Lung (tissue), 12 donors: ENCODE measurements around the gene ADAMTS13. TPM values are rescaled to one million over a fixed set of nuclear protein-coding genes. Genes with fewer than 3 reads are reported as not detected.

Source experiments
- ATAC-seq: fragments of 200-7000 bp; cut with Tn5 transposase; one replicate; pipeline ENCODE4 v1.9.1; 2020; ENCODE audit warnings: moderate number of reproducible peaks; ENCODE audit not compliant: insufficient read depth, low FRiP score
- DNase-seq, 3 donors: peaks; one replicate each; pipeline ENCODE4 v3.0.0-alpha.2; 2013 to 2017
- H3K27ac ChIP-seq, 2 donors: one replicate each; pipeline ENCODE4 v1.5.1; 2013; ENCODE audit warnings: mild to moderate bottlenecking in 2 of 2, moderate library complexity in 2 of 2, control low read depth in 1 of 2, inconsistent platforms in 1 of 2, low read depth in 1 of 2, low read length in 1 of 2
- H3K27me3 ChIP-seq, 3 donors: one replicate each; pipeline ENCODE4 v1.5.1; 2013; ENCODE audit warnings: low read length in 2 of 3; ENCODE audit not compliant: control insufficient read depth in 3 of 3, insufficient read depth in 3 of 3
- H3K36me3 ChIP-seq, 4 donors: one replicate each; pipeline ENCODE4 v1.5.1; 2013; ENCODE audit warnings: low read length in 4 of 4, mild to moderate bottlenecking in 1 of 4, moderate library complexity in 1 of 4; ENCODE audit not compliant: control insufficient read depth in 4 of 4, insufficient read depth in 4 of 4
- H3K4me1 ChIP-seq, 5 donors: one replicate each; pipeline ENCODE4 v1.5.1; 2013; ENCODE audit warnings: low read length in 5 of 5, mild to moderate bottlenecking in 2 of 5, moderate library complexity in 1 of 5; ENCODE audit not compliant: control insufficient read depth in 5 of 5, insufficient read depth in 5 of 5
- H3K4me3 ChIP-seq: one replicate; pipeline ENCODE4 v1.5.1; 2013; ENCODE audit warnings: mild to moderate bottlenecking, control low read depth, moderate library complexity
- H3K9ac ChIP-seq, 2 donors: one replicate each; pipeline ENCODE4 v1.5.1; 2013; ENCODE audit warnings: low read length in 2 of 2, control low read depth in 1 of 2; ENCODE audit not compliant: insufficient read depth in 1 of 2
- H3K9me3 ChIP-seq, 4 donors: one replicate each; pipeline ENCODE4 v1.5.1; 2013; ENCODE audit warnings: low read length in 3 of 4, mild to moderate bottlenecking in 1 of 4, moderate library complexity in 1 of 4; ENCODE audit not compliant: control insufficient read depth in 4 of 4, insufficient read depth in 3 of 4
- CTCF ChIP-seq: IDR thresholded peaks from 2 replicates; pipeline ENCODE4 v1.5.1; 2012; ENCODE audit warnings: mild to moderate bottlenecking; ENCODE audit errors: control extremely low read depth, extremely low read depth
- WGBS, 2 donors: extraction: QIAGEN DNeasy Blood & Tissue Kit; methylation state at CpG; one replicate each; pipeline ENCODE4 v1.1.7; 2013; 5-methylcytosine and 5-hydroxymethylcytosine counted together
- polyA plus RNA-seq, 2 donors: library from polyadenylated mRNA; stranded (reverse); fragments of 200-250 nt; gene quantifications; one replicate each; pipeline ENCODE4 v1.2.1, GENCODE V29; 2013
- total RNA-seq, 2 donors: library from RNA; depleted of rRNA in 1 of 2; stranded (reverse); fragments of >200 nt in 1 of 2; gene quantifications; one replicate each; pipeline ENCODE4 v1.2.1, GENCODE V29; 2014 to 2021
- donor health status: control.
- donor health status: control.
- donor health status: Bipolar disorder and iron deficiency.
- donor health status: healthy.
- donor health status: DM: yes; HTN: yes; CAD: no.

ADAMTS13 gene
- total and polyA plus RNA-seq, 4 donors: 1.0 to 4.1 (median 2.9) TPM

- ATAC-seq: no peak
- Histone ChIP-seq H3K9me3 (no peaks in the 10 kb centered on the region), H3K36me3 (peaks cover 0 to 17% (median 0%) of the 10 kb centered on the region in 4 donors), H3K9ac (no peak overlapping the region), H3K27me3 (no peaks in the 10 kb centered on the region), H3K4me3 (no peak overlapping the region), H3K27ac (no peak overlapping the region), H3K4me1 (peaks cover 0 to 10% (median 0%) of the 10 kb centered on the region in 5 donors)
- no peak for DNase-seq
- 87 to 91% methylated on average over 20 of the region's 20 CpGs for WGBS, 2 donors
- TF ChIP-seq CTCF: no peak
Measured at GRCh38 chr9:133473743-133474142, 51.6 kb downstream of the ADAMTS13 start.

GRCh38 chr9:133474215-133474614, 52.0 kb downstream of the ADAMTS13 start:
- Histone ChIP-seq H3K27me3 (no peaks in the 10 kb centered on the region), H3K9ac (no peak overlapping the region), H3K27ac (no peak overlapping the region), H3K4me1 (peaks cover 0 to 10% (median 0%) of the 10 kb centered on the region in 5 donors), H3K36me3 (peaks cover 0 to 13% (median 0%) of the 10 kb centered on the region in 4 donors), H3K4me3 (no peak overlapping the region), H3K9me3 (no peaks in the 10 kb centered on the region)
- DNase-seq (no peak), ATAC-seq (no peak)
- no peak for TF ChIP-seq CTCF
- WGBS, 2 donors: 37 to 65% methylated on average over 5 of the region's 5 CpGs

- Histone ChIP-seq H3K9me3 (no peaks in the 10 kb centered on the region), H3K4me3 (no peak overlapping the region), H3K4me1 (peaks cover 0 to 12% (median 0%) of the 10 kb centered on the region in 5 donors), H3K27ac (no peak overlapping the region), H3K9ac (no peak overlapping the region), H3K27me3 (peaks cover 0 to 3% (median 0%) of the 10 kb centered on the region in 3 donors), H3K36me3 (peaks cover 0 to 11% (median 0%) of the 10 kb centered on the region in 4 donors)
- no peak for ATAC-seq
- WGBS, 2 donors: 68 to 80% methylated on average over 19 to 20 of the region's 20 CpGs
- no peak for DNase-seq
- no peak for TF ChIP-seq CTCF
Measured at GRCh38 chr9:133474853-133475252, 52.7 kb downstream of the ADAMTS13 start.
